GM23338 (cell line): ENCODE results near the gene MTAP.

Experiments
- EZH2 ChIP-seq: fragments of 200-600 bp; sonication (generic); IDR thresholded peaks from one replicate; pipeline ENCODE4 v1.8.0; 2017; ENCODE audit warnings: antibody characterized with exemption, mild to moderate bottlenecking, low read depth; ENCODE audit not compliant: unreplicated experiment
- TF ChIP-seq, protein P1 (sequence below), 2 experiments: fragments of 200-600 bp in 1 of 2; sonication (generic) in 1 of 2; conservative IDR thresholded peaks; 2 replicates each; pipeline versions ENCODE4 v1.5.1 to v1.6.1; 2016 to 2017; ENCODE audit warnings: antibody characterized with exemption in 2 of 2, low read depth in 2 of 2, mild to moderate bottlenecking in 2 of 2, moderate library complexity in 1 of 2

DNA sequence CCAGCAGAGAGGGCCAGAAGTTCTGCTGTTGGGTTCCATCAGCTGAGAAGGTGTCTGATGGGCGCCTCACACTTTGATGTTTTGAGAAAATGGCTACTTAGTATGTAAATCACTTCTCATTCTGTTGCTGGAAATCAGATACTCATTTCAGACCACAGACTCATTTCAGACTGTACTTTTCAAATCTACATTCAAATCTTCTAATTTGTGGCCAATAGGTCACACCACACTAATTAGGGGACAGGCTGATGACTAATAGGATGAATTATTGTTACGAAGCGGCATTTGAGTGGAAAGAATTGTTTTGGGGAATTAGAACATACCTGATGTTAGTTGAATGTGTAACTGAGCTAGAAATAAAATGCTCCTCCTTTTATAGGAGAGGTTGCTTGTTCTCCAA is 13.2 kb downstream of the MTAP start:
- TF ChIP-seq, protein P1, sequence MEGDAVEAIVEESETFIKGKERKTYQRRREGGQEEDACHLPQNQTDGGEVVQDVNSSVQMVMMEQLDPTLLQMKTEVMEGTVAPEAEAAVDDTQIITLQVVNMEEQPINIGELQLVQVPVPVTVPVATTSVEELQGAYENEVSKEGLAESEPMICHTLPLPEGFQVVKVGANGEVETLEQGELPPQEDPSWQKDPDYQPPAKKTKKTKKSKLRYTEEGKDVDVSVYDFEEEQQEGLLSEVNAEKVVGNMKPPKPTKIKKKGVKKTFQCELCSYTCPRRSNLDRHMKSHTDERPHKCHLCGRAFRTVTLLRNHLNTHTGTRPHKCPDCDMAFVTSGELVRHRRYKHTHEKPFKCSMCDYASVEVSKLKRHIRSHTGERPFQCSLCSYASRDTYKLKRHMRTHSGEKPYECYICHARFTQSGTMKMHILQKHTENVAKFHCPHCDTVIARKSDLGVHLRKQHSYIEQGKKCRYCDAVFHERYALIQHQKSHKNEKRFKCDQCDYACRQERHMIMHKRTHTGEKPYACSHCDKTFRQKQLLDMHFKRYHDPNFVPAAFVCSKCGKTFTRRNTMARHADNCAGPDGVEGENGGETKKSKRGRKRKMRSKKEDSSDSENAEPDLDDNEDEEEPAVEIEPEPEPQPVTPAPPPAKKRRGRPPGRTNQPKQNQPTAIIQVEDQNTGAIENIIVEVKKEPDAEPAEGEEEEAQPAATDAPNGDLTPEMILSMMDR (conservative IDR thresholded peaks at IDR 0.05; ENCODE audit: low read depth in 2 of 2), result no peak
- TF ChIP-seq EZH2, result no peak
